IMR-90 (cell line): Measurements from ENCODE around the gene KYNU. TPM values are rescaled to one million over a fixed set of nuclear protein-coding genes. Genes with fewer than 3 reads are reported as not detected.

Experiments
- ATAC-seq: fragments of 200-7000 bp; cut with Tn5 transposase; 2 replicates; pipeline ENCODE4 v1.9.1; 2020; ENCODE audit warnings: low read depth, mild to moderate bottlenecking, moderate library complexity
- BruUV-seq: library from RNA; stranded (reverse); fragments of 400-500 nt; replicated peaks from 2 replicates; lab custom pipeline; 2021; lab: Mats Ljungman, UMichigan
- CTCF ChIA-PET: fragments of 300-600 bp; formaldehyde crosslinking; extraction: SDS; loops from one replicate; lab custom pipeline; 2021; ENCODE audit warnings: antibody characterized with exemption; lab: Yijun Ruan, JAX
- POLR2A ChIA-PET: fragments of 300-600 bp; sonication (Branson Sonifier 250); formaldehyde crosslinking; loops from one replicate; lab custom pipeline; 2022; ENCODE audit warnings: antibody characterized with exemption; ENCODE audit not compliant: unreplicated experiment; lab: Charles Lee
- DNase-seq: peaks from one replicate; pipeline ENCODE4 v3.0.0; 2013
- H2AFZ ChIP-seq: replicated peaks from 2 replicates; pipeline ENCODE3; 2013; ENCODE audit warnings: low read length, mild to moderate bottlenecking; ENCODE audit not compliant: poor library complexity
- H2AK5ac ChIP-seq: 2 replicates; pipeline ENCODE4 v1.6.1; 2013; ENCODE audit warnings: low read depth, low read length, inconsistent platforms
- H2AK9ac ChIP-seq: replicated peaks from 2 replicates; pipeline ENCODE3; 2013; ENCODE audit warnings: mild to moderate bottlenecking, low read depth, low read length, moderate library complexity; ENCODE audit not compliant: poor library complexity
- H2BK120ac ChIP-seq: 2 replicates; pipeline ENCODE4 v1.6.1; 2013; ENCODE audit warnings: low read depth, low read length, inconsistent platforms
- H2BK15ac ChIP-seq: 3 replicates; pipeline ENCODE4 v1.6.1; 2013; ENCODE audit warnings: low read depth, low read length, inconsistent platforms
- H2BK20ac ChIP-seq: 2 replicates; pipeline ENCODE4 v1.6.1; 2013; ENCODE audit warnings: low read depth, mild to moderate bottlenecking, inconsistent platforms, low read length, moderate library complexity
- H2BK5ac ChIP-seq: 2 replicates; pipeline ENCODE4 v1.6.1; 2013; ENCODE audit warnings: mild to moderate bottlenecking, low read depth, low read length, inconsistent platforms; ENCODE audit not compliant: poor library complexity, severe bottlenecking
- H3K14ac ChIP-seq: replicated peaks from 2 replicates; pipeline ENCODE4 v1.6.1; 2013; ENCODE audit warnings: low read depth, low read length, inconsistent platforms
- H3K18ac ChIP-seq: 2 replicates; pipeline ENCODE4 v1.6.1; 2013; ENCODE audit warnings: low read depth, low read length, control low read depth
- H3K23ac ChIP-seq: 2 replicates; pipeline ENCODE4 v1.6.1; 2013; ENCODE audit warnings: low read depth, low read length, inconsistent platforms
- H3K27ac ChIP-seq: 2 replicates; pipeline ENCODE4 v1.5.1; 2013; ENCODE audit warnings: mild to moderate bottlenecking, control low read depth, low read length; ENCODE audit not compliant: insufficient read depth
- H3K27me3 ChIP-seq: 2 replicates; pipeline ENCODE4 v1.6.1; 2013; ENCODE audit warnings: low read length; ENCODE audit not compliant: control insufficient read depth, insufficient read depth
- H3K36me3 ChIP-seq: 2 replicates; pipeline ENCODE4 v1.6.1; 2013; ENCODE audit warnings: low read length, mixed read lengths; ENCODE audit not compliant: control insufficient read depth, insufficient read depth
- H3K4ac ChIP-seq: 2 replicates; pipeline ENCODE4 v1.6.1; 2013; ENCODE audit warnings: low read depth, low read length, inconsistent platforms
- H3K4me1 ChIP-seq: 2 replicates; pipeline ENCODE4 v1.6.1; 2013; ENCODE audit warnings: low read length, mixed read lengths; ENCODE audit not compliant: control insufficient read depth, insufficient read depth
- H3K4me2 ChIP-seq: 2 replicates; pipeline ENCODE4 v1.6.1; 2013; ENCODE audit warnings: low read depth, mild to moderate bottlenecking, control low read depth, low read length, moderate library complexity
- H3K4me3 ChIP-seq: 2 replicates; pipeline ENCODE4 v1.5.1; 2013; ENCODE audit warnings: low read depth, mild to moderate bottlenecking, control low read depth, low read length, moderate library complexity; ENCODE audit not compliant: insufficient read depth
- H3K56ac ChIP-seq: 2 replicates; pipeline ENCODE4 v1.6.1; 2013; ENCODE audit warnings: low read length, inconsistent platforms; ENCODE audit not compliant: insufficient read depth; ENCODE audit errors: extremely low read depth
- H3K79me1 ChIP-seq, 2 experiments: 2 replicates each; pipeline ENCODE4 v1.6.1; 2013; ENCODE audit warnings: low read length in 2 of 2, inconsistent platforms in 1 of 2, low read depth in 1 of 2
- H3K9ac ChIP-seq: 2 replicates; pipeline ENCODE4 v1.6.1; 2013; ENCODE audit warnings: low read depth, low read length, control low read depth
- H3K9me1 ChIP-seq: 2 replicates; pipeline ENCODE4 v1.6.1; 2013; ENCODE audit warnings: low read length, inconsistent platforms; ENCODE audit not compliant: insufficient read depth
- H3K9me3 ChIP-seq: 2 replicates; pipeline ENCODE4 v1.6.1; 2013; ENCODE audit warnings: low read length; ENCODE audit not compliant: control insufficient read depth, insufficient read depth
- H4K20me1 ChIP-seq: 2 replicates; pipeline ENCODE4 v1.6.1; 2013; ENCODE audit warnings: low read length, inconsistent platforms; ENCODE audit not compliant: insufficient read depth
- H4K5ac ChIP-seq: 2 replicates; pipeline ENCODE4 v1.6.1; 2013; ENCODE audit warnings: mild to moderate bottlenecking, low read depth, low read length, control low read depth
- H4K8ac ChIP-seq, 2 experiments: 2 replicates each; pipeline ENCODE4 v1.6.1; 2013; ENCODE audit warnings: low read depth in 2 of 2, low read length in 2 of 2, control low read depth in 1 of 2, inconsistent platforms in 1 of 2
- H4K91ac ChIP-seq: 2 replicates; pipeline ENCODE4 v1.6.1; 2013; ENCODE audit warnings: low read depth, low read length, inconsistent platforms; ENCODE audit not compliant: insufficient read depth
- BHLHE40 ChIP-seq: fragments of 150-350 bp; IDR thresholded peaks from 2 replicates; pipeline ENCODE4 v1.6.1; 2016; ENCODE audit warnings: mild to moderate bottlenecking, low read depth, low read length
- CEBPB ChIP-seq: IDR thresholded peaks from 2 replicates; pipeline ENCODE4 v1.6.1; 2012; ENCODE audit warnings: low read depth, low read length, improper control_type of control experiment
- FOS ChIP-seq: fragments of 150-350 bp; IDR thresholded peaks from 2 replicates; pipeline ENCODE4 v1.6.1; 2016; ENCODE audit warnings: low read depth, low read length
- MAFK ChIP-seq: IDR thresholded peaks from 2 replicates; pipeline ENCODE4 v1.6.1; 2012; ENCODE audit warnings: low read depth, low read length, improper control_type of control experiment
- MAZ ChIP-seq: IDR thresholded peaks from 2 replicates; pipeline ENCODE4 v1.6.1; 2012; ENCODE audit warnings: low read depth, mild to moderate bottlenecking, low read length, improper control_type of control experiment, moderate library complexity, borderline replicate concordance
- NFE2L2 ChIP-seq: fragments of 150-350 bp; IDR thresholded peaks from 2 replicates; pipeline ENCODE4 v1.6.1; 2016; ENCODE audit warnings: low read depth, mild to moderate bottlenecking, low read length
- POLR2A ChIP-seq: IDR thresholded peaks from 2 replicates; pipeline ENCODE4 v1.6.1; 2012; ENCODE audit warnings: mild to moderate bottlenecking, low read depth, low read length
- RCOR1 ChIP-seq: IDR thresholded peaks from 2 replicates; pipeline ENCODE4 v1.6.1; 2012; ENCODE audit warnings: mild to moderate bottlenecking, low read length, improper control_type of control experiment; ENCODE audit not compliant: insufficient replicate concordance
- RFX5 ChIP-seq: IDR thresholded peaks from 2 replicates; pipeline ENCODE4 v1.8.0; 2012; ENCODE audit warnings: low read depth, mild to moderate bottlenecking, low read length, moderate library complexity
- WGBS, 2 experiments: methylation state at CpG; one replicate each; pipeline versions ENCODE4 v1.1.5 to v1.1.7; 2013; ENCODE audit warnings: missing lambda C conversion rate in 2 of 2; ENCODE audit not compliant: insufficient read length in 1 of 2; ENCODE audit errors: extremely low coverage in 2 of 2; 5-methylcytosine and 5-hydroxymethylcytosine counted together
- dilution Hi-C: fragments of 300-500 bp; cut with HindIII; formaldehyde crosslinking; loops from one replicate; pipeline ENCODE4 v1.14.3; 2018; ENCODE audit warnings: low sequenced_read_pairs; ENCODE audit not compliant: unreplicated experiment
- in situ Hi-C: fragments of 300-500 bp; cut with MboI; formaldehyde crosslinking; loops from 3 replicates; pipeline ENCODE4 v1.14.3; 2019; ENCODE audit warnings: low sequenced_read_pairs, inconsistent platforms, mixed read lengths
- intact Hi-C: fragments of 100-400 bp; cut with micrococcal nuclease; formaldehyde crosslinking; loops from 2 replicates; pipeline ENCODE4 v1.10.0; 2022
- polyA plus RNA-seq, 3 experiments: library from polyadenylated mRNA; depleted of rRNA; stranded (reverse); fragments of >200 nt; gene quantifications; 2 replicates each; pipeline ENCODE4 v1.2.3, GENCODE V29; 2012; ENCODE audit warnings: low replicate concordance in 1 of 3
- total RNA-seq: library from RNA; depleted of rRNA; stranded (reverse); fragments of >200 nt; gene quantifications from 2 replicates; pipeline ENCODE4 v1.2.3, GENCODE V29; 2012
- TF ChIP-seq, protein P1 (sequence below): fragments of 150-350 bp; IDR thresholded peaks from 2 replicates; pipeline ENCODE4 v1.6.1; 2016; ENCODE audit warnings: low read depth, mild to moderate bottlenecking, low read length, moderate library complexity, borderline replicate concordance
- TF ChIP-seq, protein P2 (sequence below): fragments of 150-350 bp; IDR thresholded peaks from 2 replicates; pipeline ENCODE4 v1.6.1; 2017; ENCODE audit warnings: mild to moderate bottlenecking, antibody characterized with exemption, low read length, low read depth
- TF ChIP-seq, protein P3 (sequence below): conservative IDR thresholded peaks from 2 replicates; pipeline ENCODE4 v1.5.1; 2012; ENCODE audit warnings: mild to moderate bottlenecking, low read depth, low read length, improper control_type of control experiment

Gene KYNU
- total and polyA plus RNA-seq, 2 of the 4 experiments (the other 2 are of a cell fraction), result 0.75 to 2.9 TPM

DNA sequence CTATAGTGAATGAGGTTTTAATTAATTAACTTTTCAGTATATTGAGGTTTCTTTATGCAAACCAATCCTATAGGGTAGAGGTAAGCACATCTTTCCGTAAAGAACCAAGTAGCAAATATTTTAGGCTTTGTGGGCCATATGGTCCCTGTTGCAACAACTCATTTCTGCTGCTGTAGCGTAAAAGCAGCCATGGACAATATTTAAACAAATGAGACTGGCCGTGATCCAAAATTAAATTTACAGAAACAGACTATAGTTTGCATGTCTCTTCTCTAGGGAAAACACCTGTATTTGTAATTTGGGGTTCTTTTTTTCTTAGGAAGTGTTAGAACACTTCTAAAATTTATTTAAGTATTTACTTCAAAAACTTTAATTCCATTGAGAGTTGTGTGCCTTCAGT lies 104.3 kb downstream of the KYNU start (continued):
- TF ChIP-seq, protein P1, sequence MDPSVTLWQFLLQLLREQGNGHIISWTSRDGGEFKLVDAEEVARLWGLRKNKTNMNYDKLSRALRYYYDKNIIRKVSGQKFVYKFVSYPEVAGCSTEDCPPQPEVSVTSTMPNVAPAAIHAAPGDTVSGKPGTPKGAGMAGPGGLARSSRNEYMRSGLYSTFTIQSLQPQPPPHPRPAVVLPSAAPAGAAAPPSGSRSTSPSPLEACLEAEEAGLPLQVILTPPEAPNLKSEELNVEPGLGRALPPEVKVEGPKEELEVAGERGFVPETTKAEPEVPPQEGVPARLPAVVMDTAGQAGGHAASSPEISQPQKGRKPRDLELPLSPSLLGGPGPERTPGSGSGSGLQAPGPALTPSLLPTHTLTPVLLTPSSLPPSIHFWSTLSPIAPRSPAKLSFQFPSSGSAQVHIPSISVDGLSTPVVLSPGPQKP, result no peak
- TF ChIP-seq MAFK, result no peak

DNA sequence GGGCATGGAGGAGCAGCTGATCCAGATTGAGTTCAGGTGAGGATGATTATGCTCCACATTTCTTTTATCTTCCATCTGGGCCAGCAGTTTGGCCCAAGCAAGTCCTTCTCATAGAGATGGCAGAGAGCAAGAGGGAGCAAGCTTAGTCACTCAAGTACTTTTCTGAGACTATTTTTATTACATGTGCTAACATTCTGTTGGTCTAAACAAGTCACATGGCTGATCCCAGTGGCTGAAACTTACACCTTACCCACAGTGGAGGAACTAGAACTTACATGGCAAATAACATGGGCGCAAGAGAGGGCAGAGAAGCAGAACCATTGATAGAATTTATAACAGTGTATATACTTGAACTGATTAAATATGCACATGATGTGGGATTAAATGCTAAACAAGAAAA lies 105.7 kb downstream of the KYNU start:
- no peaks in the 10 kb centered on the region for H3K4me1 ChIP-seq
- H2AFZ ChIP-seq, result peak overlapping the region; percentile 23
- no peak overlapping the region for H4K5ac ChIP-seq
- ATAC-seq, result no peak
- no peak overlapping the region for H2BK5ac ChIP-seq
- no peak overlapping the region for H2AK9ac ChIP-seq
- H3K4me2 ChIP-seq, result no peak overlapping the region
- no peak overlapping the region for H3K9ac ChIP-seq
- POLR2A ChIA-PET, result no interaction called here
- H3K14ac ChIP-seq, result no peak overlapping the region
- CTCF ChIA-PET, result interaction anchor here (0.9 to 1.2 kb wide), 2 partner anchors 11 to 300 kb away, joined by 3 to 4 read pairs; no protein-coding TSS in a partner anchor
- H3K79me1 ChIP-seq, result no peaks in the 10 kb centered on the region
- no peak overlapping the region for H4K8ac ChIP-seq
- H3K9me3 ChIP-seq, result no peaks in the 10 kb centered on the region
- no peak overlapping the region for H3K56ac ChIP-seq
- H2AK5ac ChIP-seq, result no peak overlapping the region
- H3K27me3 ChIP-seq, result no peaks in the 10 kb centered on the region
- H3K27ac ChIP-seq, result no peak overlapping the region
- no peaks in the 10 kb centered on the region for H3K36me3 ChIP-seq
- no peak overlapping the region for H3K18ac ChIP-seq
- BruUV-seq, result no TSS peak
- WGBS, 2 experiments, result no CpG with 5 or more reads among the region's 1 CpG
- no peak overlapping the region for H3K4ac ChIP-seq
- dilution Hi-C loops, result no loop called here
- H4K20me1 ChIP-seq, result no peaks in the 10 kb centered on the region
- no peak overlapping the region for H2BK120ac ChIP-seq
- in situ Hi-C loops, result loop anchor here (5.0 to 10.0 kb wide), 2 partner anchors 301 to 798 kb away; no protein-coding TSS in a partner anchor
- H2BK20ac ChIP-seq, result no peak overlapping the region
- intact Hi-C loops, result loop anchor here (5.0 kb wide), 1 partner anchor 106 kb away; the partner anchor contains the start of gene KYNU
- H3K23ac ChIP-seq, result no peak overlapping the region
- H2BK15ac ChIP-seq, result no peak overlapping the region
- DNase-seq, result no peak
- no peak overlapping the region for H4K91ac ChIP-seq
- H3K4me3 ChIP-seq, result no peak overlapping the region
- H3K9me1 ChIP-seq, result no peaks in the 10 kb centered on the region
- TF ChIP-seq MAZ, result no peak
- no peak for TF ChIP-seq RFX5
- TF ChIP-seq, protein P1, result no peak
- TF ChIP-seq, protein P2, sequence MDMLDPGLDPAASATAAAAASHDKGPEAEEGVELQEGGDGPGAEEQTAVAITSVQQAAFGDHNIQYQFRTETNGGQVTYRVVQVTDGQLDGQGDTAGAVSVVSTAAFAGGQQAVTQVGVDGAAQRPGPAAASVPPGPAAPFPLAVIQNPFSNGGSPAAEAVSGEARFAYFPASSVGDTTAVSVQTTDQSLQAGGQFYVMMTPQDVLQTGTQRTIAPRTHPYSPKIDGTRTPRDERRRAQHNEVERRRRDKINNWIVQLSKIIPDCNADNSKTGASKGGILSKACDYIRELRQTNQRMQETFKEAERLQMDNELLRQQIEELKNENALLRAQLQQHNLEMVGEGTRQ, result no peak
- TF ChIP-seq NFE2L2, result no peak
- no peak for TF ChIP-seq FOS
- TF ChIP-seq, protein P3, sequence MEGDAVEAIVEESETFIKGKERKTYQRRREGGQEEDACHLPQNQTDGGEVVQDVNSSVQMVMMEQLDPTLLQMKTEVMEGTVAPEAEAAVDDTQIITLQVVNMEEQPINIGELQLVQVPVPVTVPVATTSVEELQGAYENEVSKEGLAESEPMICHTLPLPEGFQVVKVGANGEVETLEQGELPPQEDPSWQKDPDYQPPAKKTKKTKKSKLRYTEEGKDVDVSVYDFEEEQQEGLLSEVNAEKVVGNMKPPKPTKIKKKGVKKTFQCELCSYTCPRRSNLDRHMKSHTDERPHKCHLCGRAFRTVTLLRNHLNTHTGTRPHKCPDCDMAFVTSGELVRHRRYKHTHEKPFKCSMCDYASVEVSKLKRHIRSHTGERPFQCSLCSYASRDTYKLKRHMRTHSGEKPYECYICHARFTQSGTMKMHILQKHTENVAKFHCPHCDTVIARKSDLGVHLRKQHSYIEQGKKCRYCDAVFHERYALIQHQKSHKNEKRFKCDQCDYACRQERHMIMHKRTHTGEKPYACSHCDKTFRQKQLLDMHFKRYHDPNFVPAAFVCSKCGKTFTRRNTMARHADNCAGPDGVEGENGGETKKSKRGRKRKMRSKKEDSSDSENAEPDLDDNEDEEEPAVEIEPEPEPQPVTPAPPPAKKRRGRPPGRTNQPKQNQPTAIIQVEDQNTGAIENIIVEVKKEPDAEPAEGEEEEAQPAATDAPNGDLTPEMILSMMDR, result no peak
- TF ChIP-seq CEBPB, result no peak
- TF ChIP-seq BHLHE40, result no peak
- no peak for TF ChIP-seq RCOR1
- no peak for TF ChIP-seq POLR2A
